ENCODE measurements around the gene EXOC3.

Gene EXOC3

DNA sequence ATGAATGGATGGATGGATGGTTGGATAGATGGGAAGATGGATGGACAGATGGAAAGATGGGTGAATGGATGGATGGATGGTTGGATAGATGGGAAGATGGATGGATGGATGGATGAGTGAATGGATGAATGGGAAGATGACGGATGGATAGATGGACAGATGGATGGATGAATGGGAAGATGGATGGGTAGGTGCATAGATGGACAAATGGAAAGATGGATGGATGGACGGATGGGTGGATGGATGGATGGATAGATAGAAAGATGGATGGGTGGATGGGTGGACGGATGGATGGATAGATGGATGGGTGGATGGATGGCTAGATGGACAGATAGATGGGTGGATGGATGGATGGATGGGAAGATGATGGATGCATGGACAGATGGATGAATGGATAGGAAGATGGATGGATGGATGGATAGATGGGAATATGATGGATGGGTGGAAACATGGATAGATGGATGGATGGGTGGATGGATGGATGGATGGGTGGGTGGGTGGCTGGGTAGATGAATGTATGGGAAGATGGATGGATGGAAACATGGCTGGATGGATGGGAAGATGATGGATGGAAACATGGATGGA is 16.5 kb upstream of the EXOC3 start:
- DNase-seq = no peak
- Histone ChIP-seq H3K27ac (no peak overlapping the region), H3K9me3 (no peaks in the 10 kb centered on the region), H3K27me3 (peaks cover 0 to 5% of the 10 kb centered on the region in 2 donors), H3K4me3 (no peak overlapping the region), H3K36me3 (no peaks in the 10 kb centered on the region), H3K4me1 (no peaks in the 10 kb centered on the region)
- intact Hi-C loops (cut with DNase I; ENCODE audit: low total_unique reads) = no loop called here
- TF ChIP-seq CTCF (IDR thresholded peaks at IDR 0.05) = no peak

DNA sequence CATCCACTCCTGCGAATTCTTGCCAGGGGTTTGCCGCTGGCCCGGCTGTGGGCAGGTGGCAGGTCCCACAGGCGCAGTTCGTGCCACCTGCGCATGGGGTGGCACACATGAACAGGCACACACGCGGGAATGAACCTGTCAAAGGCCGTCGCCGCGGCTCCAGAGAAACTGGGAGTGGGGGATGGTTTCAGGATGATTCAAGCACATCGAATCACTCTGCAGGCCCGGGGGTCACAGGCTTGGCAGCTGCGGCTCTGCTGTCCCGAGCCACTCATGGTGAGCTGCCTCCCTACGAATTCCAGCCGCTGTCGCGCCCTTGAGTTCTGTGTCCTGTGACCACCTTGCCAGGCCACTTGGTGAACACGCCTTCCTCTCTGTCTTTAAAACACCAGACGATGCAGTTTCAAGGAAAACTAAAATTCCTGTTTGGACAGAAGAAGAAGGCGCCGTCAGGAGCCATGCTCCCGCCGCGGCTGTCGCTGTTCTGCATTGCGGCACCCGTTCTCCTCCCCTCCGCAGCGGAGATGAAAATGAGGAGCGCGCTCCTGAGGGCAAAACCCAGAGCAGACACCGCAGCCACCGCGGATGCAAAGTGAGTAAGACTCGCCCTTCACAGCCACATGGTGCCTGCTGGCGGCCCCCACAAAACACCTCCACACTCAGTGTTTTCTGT is 15.4 kb upstream of the EXOC3 start:
- TF ChIP-seq CTCF (IDR thresholded peaks at IDR 0.05) = no peak
- Histone ChIP-seq H3K4me3 (no peak overlapping the region), H3K4me1 (no peaks in the 10 kb centered on the region), H3K27me3 (peaks cover 0 to 10% of the 10 kb centered on the region in 2 donors), H3K27ac (no peak overlapping the region), H3K9me3 (no peaks in the 10 kb centered on the region), H3K36me3 (no peaks in the 10 kb centered on the region)
- peak in 1 of 2 donors; percentile 56 for DNase-seq
- intact Hi-C loops (cut with DNase I; ENCODE audit: low total_unique reads) = no loop called here

DNA sequence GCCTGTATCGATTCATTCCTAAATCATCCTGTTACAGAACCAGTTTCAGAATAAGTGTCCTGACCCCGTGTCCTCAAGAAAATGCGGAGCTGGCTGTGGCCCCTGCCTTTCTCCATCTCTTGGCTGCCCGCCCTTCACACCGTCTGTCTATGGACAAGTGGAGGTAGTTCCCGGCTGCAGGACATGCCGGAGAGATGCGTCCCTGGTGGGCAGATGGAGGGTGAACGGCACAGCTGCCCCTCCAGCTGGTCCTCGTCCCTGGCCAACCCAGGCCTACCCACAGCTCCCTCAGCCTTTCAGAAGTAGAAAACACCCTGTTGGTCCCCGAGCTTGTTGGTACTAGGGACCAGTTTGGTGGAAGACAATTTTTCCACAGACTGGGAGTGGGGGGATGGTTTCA is 14.8 kb upstream of the EXOC3 start:
- DNase-seq = no peak
- TF ChIP-seq CTCF (IDR thresholded peaks at IDR 0.05) = no peak

GRCh38 chr5:428754-429452 is 14.1 kb upstream of the EXOC3 start:
- DNase-seq = peak in 1 of 2 donors; percentile 61
- peaks cover 0 to 24% of the 10 kb centered on the region in 2 donors for H3K27me3 ChIP-seq
- H3K9me3 ChIP-seq = no peaks in the 10 kb centered on the region
- H3K27ac ChIP-seq = no peak overlapping the region
- H3K36me3 ChIP-seq = no peaks in the 10 kb centered on the region
- TF ChIP-seq CTCF (IDR thresholded peaks at IDR 0.05) = no peak
- intact Hi-C loops (cut with DNase I; ENCODE audit: low total_unique reads) = no loop called here
- H3K4me1 ChIP-seq = no peaks in the 10 kb centered on the region
- H3K4me3 ChIP-seq = no peak overlapping the region

More for the DNA sequence above, 14.8 kb upstream of the EXOC3 start:
- Histone ChIP-seq H3K36me3 (no peaks in the 10 kb centered on the region), H3K4me1 (no peaks in the 10 kb centered on the region), H3K27me3 (peaks cover 0 to 17% of the 10 kb centered on the region in 2 donors), H3K9me3 (no peaks in the 10 kb centered on the region), H3K27ac (no peak overlapping the region), H3K4me3 (no peak overlapping the region)
- intact Hi-C loops (cut with DNase I; ENCODE audit: low total_unique reads) = no loop called here

GRCh38 chr5:429453-430188 is 13.4 kb upstream of the EXOC3 start:
- peak; percentile 19 to 59 for DNase-seq
- intact Hi-C loops (cut with DNase I; ENCODE audit: low total_unique reads) = no loop called here

More at GRCh38 chr5:429453-430188, 13.4 kb upstream of the EXOC3 start:
- H3K36me3 ChIP-seq = no peaks in the 10 kb centered on the region
- H3K27ac ChIP-seq = no peak overlapping the region
- H3K9me3 ChIP-seq = no peaks in the 10 kb centered on the region
- TF ChIP-seq CTCF (IDR thresholded peaks at IDR 0.05) = no peak
- no peak overlapping the region for H3K4me3 ChIP-seq
- H3K27me3 ChIP-seq = peaks cover 0 to 31% of the 10 kb centered on the region in 2 donors
- no peaks in the 10 kb centered on the region for H3K4me1 ChIP-seq
